ENCODE results near the gene TCF7L1. TPM values are rescaled to one million over a fixed set of nuclear protein-coding genes. Genes with fewer than 3 reads are reported as not detected.
"Not testable (repeated sequence)": the region's sequence is repeated elsewhere in the genome, so short reads cannot be mapped to it uniquely, and the experiment has no call there.

TCF7L1 gene
- total RNA-seq (2014; rRNA removed; shearing (Covaris generic)): 0.05 TPM in 1 of 2 replicates, not detected in the other

GRCh38 chr2:85132834-85133637 lies at the start of gene TCF7L1:
TSS of gene TCF7L1 (plus strand) at chr2:85133392. CDS start at chr2:85133685, 293 bp downstream.
- peak; percentile 56 for DNase-seq (ENCODE audit: low read depth)

GRCh38 chr2:85085563-85085962 lies 47.6 kb upstream of the TCF7L1 start:
- DNase-seq (ENCODE audit: low read depth): no peak

GRCh38 chr2:85087541-85087940 lies 45.7 kb upstream of the TCF7L1 start:
- DNase-seq (ENCODE audit: low read depth): no peak

GRCh38 chr2:85088921-85089320 lies 44.3 kb upstream of the TCF7L1 start:
- DNase-seq (ENCODE audit: low read depth): no peak

GRCh38 chr2:85089585-85089984 lies 43.6 kb upstream of the TCF7L1 start:
- DNase-seq (ENCODE audit: low read depth): no peak

GRCh38 chr2:85091838-85092237 lies 41.4 kb upstream of the TCF7L1 start:
- no peak for DNase-seq (ENCODE audit: low read depth)

GRCh38 chr2:85095094-85095493 lies 38.1 kb upstream of the TCF7L1 start:
- peak; percentile 8 for DNase-seq (ENCODE audit: low read depth)

- peak; percentile 18 for DNase-seq (ENCODE audit: low read depth)
Measured at GRCh38 chr2:85096616-85097015, 36.6 kb upstream of the TCF7L1 start.

GRCh38 chr2:85104228-85104627 lies 29.0 kb upstream of the TCF7L1 start:
- DNase-seq (ENCODE audit: low read depth): no peak

- DNase-seq (ENCODE audit: low read depth): peak; percentile 6
Measured at GRCh38 chr2:85106489-85107180, 26.6 kb upstream of the TCF7L1 start.

- peak; percentile 62 for DNase-seq (ENCODE audit: low read depth)
Measured at GRCh38 chr2:85110991-85111560, 22.1 kb upstream of the TCF7L1 start.

- DNase-seq (ENCODE audit: low read depth): peak; percentile 62
Measured at GRCh38 chr2:85111819-85112281, 21.3 kb upstream of the TCF7L1 start.

- peak; percentile 68 for DNase-seq (ENCODE audit: low read depth)
Measured at GRCh38 chr2:85112906-85113625, 20.1 kb upstream of the TCF7L1 start.

- no peak for DNase-seq (ENCODE audit: low read depth)
Measured at GRCh38 chr2:85114586-85115330, 18.4 kb upstream of the TCF7L1 start.

GRCh38 chr2:85116207-85116606 lies 17.0 kb upstream of the TCF7L1 start:
- DNase-seq (ENCODE audit: low read depth): no peak

- DNase-seq (ENCODE audit: low read depth): no peak
Measured at GRCh38 chr2:85119900-85120299, 13.3 kb upstream of the TCF7L1 start.

- no peak for DNase-seq (ENCODE audit: low read depth)
Measured at GRCh38 chr2:85120363-85120762, 12.8 kb upstream of the TCF7L1 start.

- DNase-seq (ENCODE audit: low read depth): not testable (repeated sequence)
Measured at GRCh38 chr2:85126462-85126861, 6.7 kb upstream of the TCF7L1 start.

GRCh38 chr2:85129861-85130260 lies 3.3 kb upstream of the TCF7L1 start:
- no peak for DNase-seq (ENCODE audit: low read depth)

GRCh38 chr2:85130407-85130806 lies 2.8 kb upstream of the TCF7L1 start:
- DNase-seq (ENCODE audit: low read depth): no peak

GRCh38 chr2:85131116-85131515 lies 2.1 kb upstream of the TCF7L1 start:
- peak; percentile 12 for DNase-seq (ENCODE audit: low read depth)

All from M059J (cell line).